ENCODE results near the gene CYBRD1.
"Not testable (repeated sequence)": the region's sequence is repeated elsewhere in the genome, so short reads cannot be mapped to it uniquely, and the experiment has no call there.

The CYBRD1 gene

GRCh38 chr2:171516793-171517192 is 5.5 kb upstream of the CYBRD1 start:
- no peak for DNase-seq

GRCh38 chr2:171520471-171520870 is 1.8 kb upstream of the CYBRD1 start:
- DNase-seq: no peak

GRCh38 chr2:171521361-171522051 is 768 bp upstream of the CYBRD1 start:
- DNase-seq: no peak

- DNase-seq: no peak
Observed at GRCh38 chr2:171522788-171523087, 464 bp downstream of the CYBRD1 start.

GRCh38 chr2:171523088-171524017 is 1.1 kb downstream of the CYBRD1 start:
- peak; percentile 66 for DNase-seq

GRCh38 chr2:171524018-171524401 is 1.7 kb downstream of the CYBRD1 start:
- no peak for DNase-seq

- DNase-seq: no peak
Observed at GRCh38 chr2:171529914-171530313, 7.6 kb downstream of the CYBRD1 start.

GRCh38 chr2:171530378-171530777 is 8.1 kb downstream of the CYBRD1 start:
- DNase-seq: no peak

- DNase-seq: not testable (repeated sequence)
Observed at GRCh38 chr2:171530859-171531258, 8.6 kb downstream of the CYBRD1 start.

GRCh38 chr2:171531291-171531690 is 9.0 kb downstream of the CYBRD1 start:
- no peak for DNase-seq

- DNase-seq: no peak
Observed at GRCh38 chr2:171531836-171532450, 9.7 kb downstream of the CYBRD1 start.

- DNase-seq: no peak
Observed at GRCh38 chr2:171533331-171533730, 11.1 kb downstream of the CYBRD1 start.

- DNase-seq: not testable (repeated sequence)
Observed at GRCh38 chr2:171535528-171535927, 13.3 kb downstream of the CYBRD1 start.

GRCh38 chr2:171540437-171540836 is 18.2 kb downstream of the CYBRD1 start:
- no peak for DNase-seq

GRCh38 chr2:171541202-171541887 is 19.1 kb downstream of the CYBRD1 start:
- no peak for DNase-seq

- DNase-seq: no peak
Observed at GRCh38 chr2:171545086-171545485, 22.8 kb downstream of the CYBRD1 start.

- DNase-seq: no peak
Observed at GRCh38 chr2:171547256-171547655, 25.0 kb downstream of the CYBRD1 start.

- no peak for DNase-seq
Observed at GRCh38 chr2:171547720-171548119, 25.4 kb downstream of the CYBRD1 start.

- no peak for DNase-seq
Observed at GRCh38 chr2:171550613-171551012, 28.3 kb downstream of the CYBRD1 start.

GRCh38 chr2:171551836-171552235 is 29.6 kb downstream of the CYBRD1 start:
- no peak for DNase-seq

- DNase-seq: no peak
Observed at GRCh38 chr2:171553236-171553635, 31.0 kb downstream of the CYBRD1 start.

- no peak for DNase-seq
Observed at GRCh38 chr2:171553858-171554257, 31.6 kb downstream of the CYBRD1 start.

GRCh38 chr2:171554991-171555615 is 32.8 kb downstream of the CYBRD1 start:
- DNase-seq: no peak
